Measurements from ENCODE around the gene HOXA9.

Gene HOXA9

GRCh38 chr7:27163288-27164044, 1.9 kb downstream of the HOXA9 start:
- DNase-seq: no peak

GRCh38 chr7:27162561-27163287, 2.6 kb downstream of the HOXA9 start:
- DNase-seq: no peak

- DNase-seq: no peak
These were observed 3.4 kb downstream of the HOXA9 start for GRCh38 chr7:27161721-27162560.

- no peak for DNase-seq
These were observed 4.1 kb downstream of the HOXA9 start for GRCh38 chr7:27161214-27161720.

GRCh38 chr7:27160546-27161213, 4.7 kb downstream of the HOXA9 start:
- peak; percentile 70 for DNase-seq

GRCh38 chr7:27160145-27160545, 5.2 kb downstream of the HOXA9 start:
- no peak for DNase-seq

- no peak for DNase-seq
These were observed 5.8 kb downstream of the HOXA9 start for GRCh38 chr7:27159266-27160144.

- DNase-seq: no peak
These were observed 6.7 kb downstream of the HOXA9 start for GRCh38 chr7:27158436-27159265.

GRCh38 chr7:27157702-27158431, 7.5 kb downstream of the HOXA9 start:
- DNase-seq: no peak

GRCh38 chr7:27156916-27157701, 8.2 kb downstream of the HOXA9 start:
- DNase-seq: no peak

- DNase-seq: peak; percentile 27
These were observed 8.8 kb downstream of the HOXA9 start, which contains the start of gene HOXA7 for GRCh38 chr7:27156508-27156898. Gene HOXA7 (minus strand): TSS chr7:27156675. CDS start chr7:27156545, 130 bp downstream.

- DNase-seq: no peak
These were observed 9.4 kb downstream of the HOXA9 start for GRCh38 chr7:27155816-27156507.

- no peak for DNase-seq
These were observed 10.2 kb downstream of the HOXA9 start for GRCh38 chr7:27154901-27155815.

- no peak for DNase-seq
These were observed 11.0 kb downstream of the HOXA9 start for GRCh38 chr7:27154369-27154768.

- DNase-seq: no peak
These were observed 11.8 kb downstream of the HOXA9 start for GRCh38 chr7:27153526-27153925.

- no peak for DNase-seq
These were observed 12.4 kb downstream of the HOXA9 start for GRCh38 chr7:27152816-27153442.

Measured in NCI-H2227 treated with DMSO at 0.1 percent for 48 hours (cell line).